ENCODE measurements around the gene ELF5. TPM values are rescaled to one million over a fixed set of nuclear protein-coding genes. Genes with fewer than 3 reads are reported as not detected.

Gene ELF5
- total RNA-seq, 8 experiments from 2014 or later: 0.17 to 0.57 (median 0.28) TPM; not detected in 5

GRCh38 chr11:34499719-34500500, 13.7 kb downstream of the ELF5 start:
- in situ Hi-C loops (cut with MboI; ENCODE audit: low pct_unique_long_range_greater_than_20kb in 2 of 9, low sequenced_read_pairs in 9 of 9, unreplicated experiment in 9 of 9): loop anchor here in 3 of 9 experiments (10.0 to 25.0 kb wide), 3 partner anchors 135 to 338 kb away; partner anchors contain the start of gene ABTB2 (in 2 of the 3)
- ATAC-seq (replicated peaks in 6 of 8): peak in 1 of 8 experiments; percentile 20
- Histone ChIP-seq H3K4me1 (replicated peaks in 1 of 2) (no peaks in the 10 kb centered on the region), H3K4me3 (no peak overlapping the region), H3K27ac (no peak overlapping the region)
- 16 to 83% (median 57%) methylated on average over 1 to 3 of the region's 3 CpGs; no CpG with 5 or more reads in 1 of the 10 experiments for WGBS, 10 experiments

GRCh38 chr11:34495724-34496377, 17.7 kb downstream of the ELF5 start:
- WGBS, 10 experiments: 64 to 97% (median 88%) methylated on average over 3 to 10 of the region's 26 CpGs; no CpG with 5 or more reads in 2 of the 10 experiments
- Histone ChIP-seq H3K4me1 (replicated peaks in 1 of 2) (no peaks in the 10 kb centered on the region), H3K4me3 (no peak overlapping the region), H3K27ac (no peak overlapping the region)
- in situ Hi-C loops (cut with MboI; ENCODE audit: low pct_unique_long_range_greater_than_20kb in 2 of 9, low sequenced_read_pairs in 9 of 9, unreplicated experiment in 9 of 9): loop anchor here in 3 of 9 experiments (10.0 to 25.0 kb wide), 3 partner anchors 131 to 334 kb away; partner anchors contain the start of gene ABTB2 (in 2 of the 3)
- no peak for ATAC-seq (replicated peaks in 6 of 8)

- Histone ChIP-seq H3K27ac (no peak overlapping the region), H3K4me3 (no peak overlapping the region), H3K4me1 (replicated peaks in 1 of 2) (no peaks in the 10 kb centered on the region)
- 80 to 94% (median 87%) methylated on average over 5 to 10 of the region's 12 CpGs; no CpG with 5 or more reads in 3 of the 10 experiments for WGBS, 10 experiments
- ATAC-seq (replicated peaks in 6 of 8): no peak
- in situ Hi-C loops (cut with MboI; ENCODE audit: low pct_unique_long_range_greater_than_20kb in 2 of 9, low sequenced_read_pairs in 9 of 9, unreplicated experiment in 9 of 9): loop anchor here in 3 of 9 experiments (10.0 to 25.0 kb wide), 3 partner anchors 130 to 333 kb away; partner anchors contain the start of gene ABTB2 (in 2 of the 3)
Observed at GRCh38 chr11:34495239-34495723, 18.3 kb downstream of the ELF5 start.

GRCh38 chr11:34493926-34494595, 19.5 kb downstream of the ELF5 start:
- ATAC-seq (replicated peaks in 6 of 8): no peak
- in situ Hi-C loops (cut with MboI; ENCODE audit: low pct_unique_long_range_greater_than_20kb in 2 of 9, low sequenced_read_pairs in 9 of 9, unreplicated experiment in 9 of 9): loop anchor here in 3 of 9 experiments (10.0 to 25.0 kb wide), 3 partner anchors 129 to 332 kb away; partner anchors contain the start of gene ABTB2 (in 2 of the 3)
- Histone ChIP-seq H3K27ac (no peak overlapping the region), H3K4me1 (replicated peaks in 1 of 2) (no peaks in the 10 kb centered on the region), H3K4me3 (no peak overlapping the region)
- WGBS, 10 experiments: 0 to 100% (median 60%) methylated on average over 1 to 4 of the region's 4 CpGs; no CpG with 5 or more reads in 1 of the 10 experiments

GRCh38 chr11:34493468-34493867, 20.1 kb downstream of the ELF5 start:
- H3K4me1 ChIP-seq (replicated peaks in 1 of 2): no peaks in the 10 kb centered on the region
- in situ Hi-C loops (cut with MboI; ENCODE audit: low pct_unique_long_range_greater_than_20kb in 2 of 9, low sequenced_read_pairs in 9 of 9, unreplicated experiment in 9 of 9): loop anchor here in 3 of 9 experiments (10.0 to 25.0 kb wide), 3 partner anchors 129 to 331 kb away; partner anchors contain the start of gene ABTB2 (in 2 of the 3)
- no peak overlapping the region for H3K4me3 ChIP-seq
- peak in 2 of 8 experiments; percentile 85 to 90 for ATAC-seq (replicated peaks in 6 of 8)
- WGBS, 10 experiments: 11 to 100% (median 71%) methylated on average over 1 to 8 of the region's 8 CpGs
- no peak overlapping the region for H3K27ac ChIP-seq

GRCh38 chr11:34492806-34493414, 20.7 kb downstream of the ELF5 start:
- ATAC-seq (replicated peaks in 6 of 8): peak in 5 of 8 experiments; percentile 44 to 72 (median 66)
- Histone ChIP-seq H3K4me1 (replicated peaks in 1 of 2) (no peaks in the 10 kb centered on the region), H3K27ac (no peak overlapping the region), H3K4me3 (no peak overlapping the region)
- 8 to 77% (median 29%) methylated on average over 1 to 8 of the region's 8 CpGs for WGBS, 10 experiments
- in situ Hi-C loops (cut with MboI; ENCODE audit: low pct_unique_long_range_greater_than_20kb in 2 of 9, low sequenced_read_pairs in 9 of 9, unreplicated experiment in 9 of 9): loop anchor here in 3 of 9 experiments (10.0 to 25.0 kb wide), 3 partner anchors 128 to 331 kb away; partner anchors contain the start of gene ABTB2 (in 2 of the 3)

GRCh38 chr11:34490304-34490703, 23.3 kb downstream of the ELF5 start:
- Histone ChIP-seq H3K4me1 (replicated peaks in 1 of 2) (no peaks in the 10 kb centered on the region), H3K27ac (no peak overlapping the region), H3K4me3 (no peak overlapping the region)
- WGBS, 10 experiments: 48 to 83% (median 75%) methylated on average over 1 to 2 of the region's 2 CpGs; no CpG with 5 or more reads in 7 of the 10 experiments
- no peak for ATAC-seq (replicated peaks in 6 of 8)
- in situ Hi-C loops (cut with MboI; ENCODE audit: low pct_unique_long_range_greater_than_20kb in 2 of 9, low sequenced_read_pairs in 9 of 9, unreplicated experiment in 9 of 9): loop anchor here in 3 of 9 experiments (10.0 to 25.0 kb wide), 3 partner anchors 126 to 328 kb away; partner anchors contain the start of gene ABTB2 (in 2 of the 3)

- Histone ChIP-seq H3K4me3 (no peak overlapping the region), H3K27ac (no peak overlapping the region), H3K4me1 (replicated peaks in 1 of 2) (no peaks in the 10 kb centered on the region)
- WGBS, 10 experiments: 57 to 100% (median 82%) methylated on average over 2 to 11 of the region's 12 CpGs; no CpG with 5 or more reads in 1 of the 10 experiments
- in situ Hi-C loops (cut with MboI; ENCODE audit: low pct_unique_long_range_greater_than_20kb in 2 of 9, low sequenced_read_pairs in 9 of 9, unreplicated experiment in 9 of 9): loop anchor here in 3 of 9 experiments (25.0 kb wide), 2 partner anchors 127 to 327 kb away; partner anchors contain the start of gene ABTB2 (in 2 of the 3)
- ATAC-seq (replicated peaks in 6 of 8): no peak
Observed at GRCh38 chr11:34488855-34489557, 24.6 kb downstream of the ELF5 start.

GRCh38 chr11:34487430-34487829, 26.2 kb downstream of the ELF5 start:
- Histone ChIP-seq H3K4me3 (no peak overlapping the region), H3K4me1 (replicated peaks in 1 of 2) (no peaks in the 10 kb centered on the region), H3K27ac (no peak overlapping the region)
- in situ Hi-C loops (cut with MboI; ENCODE audit: low pct_unique_long_range_greater_than_20kb in 2 of 9, low sequenced_read_pairs in 9 of 9, unreplicated experiment in 9 of 9): loop anchor here in 3 of 9 experiments (25.0 kb wide), 2 partner anchors 125 to 325 kb away; partner anchors contain the start of gene ABTB2 (in 2 of the 3)
- ATAC-seq (replicated peaks in 6 of 8): no peak
- WGBS, 10 experiments: 67 to 100% (median 84%) methylated on average over 3 to 6 of the region's 7 CpGs; no CpG with 5 or more reads in 4 of the 10 experiments

- Histone ChIP-seq H3K4me3 (no peak overlapping the region), H3K27ac (no peak overlapping the region), H3K4me1 (replicated peaks in 1 of 2) (no peaks in the 10 kb centered on the region)
- WGBS, 10 experiments: 43 to 93% (median 69%) methylated on average over 1 to 7 of the region's 9 CpGs; no CpG with 5 or more reads in 5 of the 10 experiments
- ATAC-seq (replicated peaks in 6 of 8): peak in 3 of 8 experiments; percentile 27 to 93 (median 38)
- in situ Hi-C loops (cut with MboI; ENCODE audit: low pct_unique_long_range_greater_than_20kb in 2 of 9, low sequenced_read_pairs in 9 of 9, unreplicated experiment in 9 of 9): loop anchor here in 3 of 9 experiments (25.0 kb wide), 2 partner anchors 121 to 321 kb away; partner anchors contain the start of gene ABTB2 (in 2 of the 3)
Observed at GRCh38 chr11:34483106-34483874, 30.3 kb downstream of the ELF5 start.

Data from motor neuron (in vitro differentiated cells).